Endothelial cell of hepatic sinusoid (primary cell): ENCODE results near the gene TCHP.
"Not testable (repeated sequence)": the region's sequence is repeated elsewhere in the genome, so short reads cannot be mapped to it uniquely, and the experiment has no call there.

Source experiments
- in situ Hi-C: cut with HindIII; loops from 2 replicates; pipeline ENCODE4 v1.10.0; 2017; ENCODE audit warnings: low sequenced_read_pairs

TCHP gene

DNA sequence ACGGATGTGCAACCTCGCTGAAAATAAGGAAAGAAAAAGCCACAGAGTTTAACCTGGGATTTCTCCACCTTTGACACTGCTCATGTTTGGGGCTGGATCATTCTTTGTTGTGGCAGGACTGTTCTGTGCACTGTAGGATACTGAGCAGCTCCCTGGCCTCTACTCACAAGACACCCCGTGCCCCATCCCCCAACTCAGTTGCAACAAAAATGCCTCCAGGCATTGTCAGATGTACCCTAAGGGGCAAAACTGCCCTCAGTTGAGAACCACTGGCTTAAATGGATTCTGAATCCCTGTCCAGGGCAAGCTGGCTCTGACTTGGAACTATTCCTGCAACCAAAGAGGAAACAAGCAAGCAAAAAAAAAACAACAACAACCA lies 21.8 kb upstream of the TCHP start:
- in situ Hi-C loops = loop anchor here (10.0 kb wide), 1 partner anchor 87 kb away; no protein-coding TSS in a partner anchor

DNA sequence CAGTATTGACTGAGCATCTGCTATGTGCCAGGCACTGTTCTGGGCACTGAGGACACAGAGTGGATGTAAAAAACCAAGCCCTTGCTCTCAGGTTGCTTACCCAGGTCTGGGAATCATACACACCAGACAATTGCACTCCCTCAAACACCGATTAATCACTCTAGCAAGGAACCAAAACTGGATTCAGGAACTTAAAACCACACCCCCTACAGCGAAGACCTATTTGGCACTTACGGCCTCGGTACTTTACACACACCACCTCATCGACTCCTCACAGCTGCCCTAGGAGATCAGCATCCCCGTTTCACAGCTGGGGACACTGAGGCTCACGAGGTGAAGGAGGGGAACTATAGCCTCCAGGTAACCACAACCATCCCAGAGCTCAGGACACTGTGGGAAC lies 21.3 kb upstream of the TCHP start:
- in situ Hi-C loops = loop anchor here (10.0 kb wide), 1 partner anchor 86 kb away; no protein-coding TSS in a partner anchor

DNA sequence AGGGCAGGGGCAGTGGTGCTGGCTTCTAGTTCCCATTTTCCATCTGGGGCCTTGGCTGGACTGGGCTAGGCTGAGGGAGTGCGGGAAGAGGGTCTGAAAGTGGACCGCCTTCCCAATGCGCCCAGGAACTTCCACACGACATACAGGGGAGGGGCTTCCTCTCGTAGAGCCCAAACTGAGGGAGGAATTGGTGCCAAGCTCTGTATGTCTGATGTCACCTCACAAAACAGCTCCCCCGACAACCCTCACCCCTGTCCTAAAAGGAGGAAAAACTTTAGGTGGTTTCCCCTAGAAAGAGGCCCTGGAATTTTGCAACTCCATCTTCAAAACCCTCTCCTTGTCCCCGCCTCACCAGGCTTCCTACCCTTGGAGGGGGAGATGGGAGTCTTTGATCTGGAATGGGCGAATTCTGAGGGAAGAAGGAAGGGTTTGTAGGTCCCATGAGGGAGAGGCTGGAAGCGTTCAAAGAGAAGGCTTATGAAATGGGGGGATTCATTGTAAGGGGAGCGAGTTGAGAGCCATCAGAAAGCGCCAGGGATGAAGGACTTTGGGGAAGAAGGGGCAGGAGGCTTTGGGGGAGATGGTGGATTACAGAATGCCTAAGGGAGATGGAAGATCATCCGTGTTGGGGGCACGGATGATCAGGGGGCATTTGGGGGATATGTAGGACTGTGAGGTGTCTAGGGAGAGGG lies 20.6 kb upstream of the TCHP start:
- in situ Hi-C loops = loop anchor here (10.0 kb wide), 1 partner anchor 85 kb away; no protein-coding TSS in a partner anchor

DNA sequence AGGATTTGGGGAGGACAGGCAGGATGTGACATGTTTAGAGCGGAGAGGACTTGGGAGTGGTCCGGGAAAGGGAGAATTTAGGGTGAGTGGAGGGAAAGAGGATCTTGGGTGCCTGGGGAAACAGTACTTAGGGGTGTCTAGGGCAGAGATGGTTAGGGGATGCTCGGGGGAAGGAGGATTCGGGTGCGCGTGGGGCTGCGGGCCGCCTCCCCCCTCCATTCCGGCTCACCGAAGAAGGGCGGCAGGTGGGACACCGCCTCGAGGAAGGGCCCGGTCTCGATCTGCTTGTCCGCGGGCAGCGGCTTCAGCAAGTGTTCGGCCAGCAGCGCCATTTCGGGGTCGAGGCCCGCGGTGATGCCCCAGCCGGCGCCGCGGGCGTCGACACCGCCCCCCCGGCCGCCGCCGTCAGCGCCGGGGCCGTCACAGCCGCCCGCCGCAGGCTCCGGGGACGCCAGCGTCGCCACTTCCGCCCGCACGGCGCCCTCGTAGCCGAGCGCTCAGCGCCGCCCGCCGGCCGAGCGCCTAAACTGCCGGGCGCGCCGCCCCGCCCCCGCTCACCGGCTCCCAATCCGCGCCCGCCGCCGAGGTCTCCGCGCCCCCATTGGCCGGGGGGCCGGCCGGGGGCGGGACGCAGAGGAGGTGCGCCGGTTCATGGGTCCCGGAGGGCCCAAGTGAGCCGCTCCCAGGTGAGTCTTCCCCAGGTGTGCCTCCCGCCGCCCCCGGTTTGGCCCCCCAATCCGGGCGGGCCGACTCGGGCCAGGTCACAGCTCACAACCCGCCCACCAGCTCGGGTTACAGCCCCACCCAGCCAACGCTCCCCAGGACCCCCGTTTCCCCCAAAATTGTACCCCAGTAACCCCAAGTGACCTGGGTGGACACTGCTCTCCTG lies 19.8 kb upstream of the TCHP start, which contains the start of gene GLTP:
TSS of gene GLTP (minus strand) at position 499 of the 889 bp plus-strand sequence. CDS start at position 332, 167 bp downstream.
- in situ Hi-C loops = no loop called here

DNA sequence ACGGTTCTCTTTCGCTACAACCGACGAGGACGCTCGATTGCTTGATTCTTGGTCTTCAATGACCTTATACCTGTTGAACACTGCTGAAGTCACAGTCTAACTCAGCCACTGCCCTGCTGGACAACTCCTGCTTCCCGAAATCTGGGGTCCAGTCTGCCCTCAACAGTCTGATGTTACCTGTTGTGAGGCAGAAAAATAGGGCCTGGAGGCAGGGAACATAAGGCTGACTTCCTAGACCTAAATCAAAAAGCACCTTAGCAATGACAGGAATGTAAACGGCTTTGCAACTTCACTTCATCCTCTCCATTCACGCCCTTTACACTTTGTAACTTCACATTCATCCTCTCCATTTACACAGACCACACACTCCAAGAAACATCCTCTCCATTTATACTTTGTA lies 19.1 kb upstream of the TCHP start:
- in situ Hi-C loops = no loop called here

DNA sequence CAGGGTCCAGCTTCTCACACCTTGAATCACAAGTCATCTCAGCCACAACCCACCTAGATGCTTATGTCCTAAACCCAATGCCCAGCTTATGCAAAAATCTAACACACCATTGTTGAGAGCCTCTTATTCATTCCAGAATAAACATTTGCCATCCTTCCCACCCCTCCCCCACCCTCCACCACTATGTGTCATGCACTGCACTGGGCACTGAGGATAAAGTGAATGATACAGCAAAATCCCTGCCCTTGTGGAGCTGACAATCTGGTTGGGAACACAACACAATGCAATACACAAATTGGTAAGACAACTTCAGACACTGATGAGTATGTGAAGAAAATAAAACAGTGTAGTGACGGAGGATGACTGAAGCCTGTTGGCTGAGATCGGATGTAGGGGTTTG lies 18.3 kb upstream of the TCHP start:
- in situ Hi-C loops = no loop called here

DNA sequence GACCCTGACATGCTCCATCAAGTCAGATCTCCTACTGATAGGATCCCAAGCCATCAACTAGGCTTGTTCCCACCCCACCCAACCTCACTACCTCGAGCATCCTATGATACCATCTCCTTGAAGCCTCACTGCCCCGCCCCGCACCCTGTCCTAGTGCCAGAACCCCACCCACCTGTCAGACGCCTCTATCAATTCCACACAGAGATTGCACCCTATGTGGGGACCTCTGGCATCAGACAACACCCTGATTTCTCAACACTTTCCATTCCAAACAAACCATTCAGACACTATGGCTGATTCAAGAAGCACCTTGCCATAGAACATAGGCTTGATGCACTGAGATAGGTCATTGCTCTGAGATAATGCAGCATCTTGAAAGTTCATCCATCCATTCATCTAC lies 16.6 kb upstream of the TCHP start:
- in situ Hi-C loops = no loop called here

DNA sequence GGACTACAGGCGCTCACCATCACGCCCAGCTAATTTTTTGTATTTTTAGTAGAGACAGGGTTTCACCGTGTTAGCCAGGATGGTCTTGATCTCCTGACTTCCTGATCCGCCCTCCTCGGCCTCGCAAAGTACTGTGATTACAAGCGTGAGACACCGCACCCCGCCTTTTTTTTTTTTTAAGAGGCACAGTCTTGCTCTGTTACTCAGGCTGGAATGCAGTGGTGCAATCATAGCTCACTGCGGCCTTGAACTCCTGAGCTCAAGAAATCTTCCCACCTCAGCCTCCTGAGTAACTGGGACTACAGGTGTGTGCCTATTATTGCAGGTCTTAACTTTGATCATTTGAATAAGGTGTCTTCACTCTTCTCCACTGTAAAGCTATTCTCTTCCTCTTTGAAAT lies 14.5 kb upstream of the TCHP start:
- in situ Hi-C loops = no loop called here

DNA sequence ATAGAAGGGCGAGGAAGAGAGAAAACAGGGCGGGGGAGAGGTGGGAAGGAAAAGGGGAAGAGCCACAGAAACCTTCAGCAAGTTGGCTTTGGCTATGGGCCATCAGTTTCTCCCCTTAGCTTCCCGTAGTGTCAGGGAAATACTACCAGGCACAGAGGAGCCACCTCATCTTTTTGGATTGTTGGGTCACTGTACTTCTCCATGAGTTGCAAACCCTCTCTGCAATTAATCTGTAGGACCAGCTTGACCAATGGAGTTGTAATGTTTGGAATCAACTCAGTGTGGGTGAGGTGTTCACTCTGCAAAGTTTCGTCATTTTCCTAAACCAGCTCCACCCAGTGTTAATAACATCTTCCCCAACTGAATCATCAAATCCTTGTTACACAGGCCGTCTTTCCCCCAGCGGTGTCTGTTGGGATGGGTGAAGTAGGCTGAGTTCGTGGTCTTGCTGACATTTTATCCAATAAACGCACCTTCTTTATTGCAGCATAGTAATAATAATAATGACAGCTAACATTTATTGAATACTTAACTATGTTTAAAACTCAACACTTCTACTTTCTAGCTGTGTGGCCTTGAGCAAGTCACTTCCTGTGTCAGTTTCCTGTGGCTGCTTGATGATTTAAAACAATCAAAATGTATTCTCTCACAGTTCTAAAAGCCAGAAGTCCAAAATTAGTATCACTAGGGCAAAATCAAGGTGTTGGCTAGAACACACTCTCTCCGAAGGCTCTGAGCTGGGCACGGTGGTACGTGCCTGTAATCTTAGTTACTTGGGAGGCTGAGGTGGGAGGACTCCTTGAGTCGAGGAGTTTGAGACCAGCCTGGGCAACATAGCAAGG lies 11.7 kb upstream of the TCHP start:
- in situ Hi-C loops = no loop called here

DNA sequence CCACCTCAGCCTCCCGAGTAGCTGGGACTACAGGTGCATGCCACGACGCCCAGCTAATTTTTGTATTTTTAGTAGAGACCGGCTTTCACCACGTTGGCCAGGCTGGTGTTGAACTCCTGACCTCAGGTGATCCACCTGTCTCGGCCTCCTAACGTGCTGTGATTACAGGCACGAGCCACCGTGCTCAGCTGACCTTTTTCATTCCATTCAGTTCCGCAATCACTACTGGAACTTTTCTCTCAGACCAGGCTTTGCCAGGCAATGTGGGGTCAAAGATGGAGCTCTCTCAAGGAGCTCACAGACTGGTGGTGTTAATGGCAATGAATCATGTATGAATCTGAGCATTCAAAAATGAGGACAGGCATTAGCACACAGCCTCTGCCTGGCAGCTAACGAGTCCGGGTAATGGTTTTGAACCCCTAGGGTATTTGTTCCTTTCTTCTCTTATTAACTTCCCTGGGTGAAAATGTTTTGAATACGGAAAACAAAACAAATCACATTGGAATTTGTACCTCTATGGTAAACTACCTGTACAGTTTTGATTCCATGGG lies 9.4 kb upstream of the TCHP start:
- in situ Hi-C loops = no loop called here

DNA sequence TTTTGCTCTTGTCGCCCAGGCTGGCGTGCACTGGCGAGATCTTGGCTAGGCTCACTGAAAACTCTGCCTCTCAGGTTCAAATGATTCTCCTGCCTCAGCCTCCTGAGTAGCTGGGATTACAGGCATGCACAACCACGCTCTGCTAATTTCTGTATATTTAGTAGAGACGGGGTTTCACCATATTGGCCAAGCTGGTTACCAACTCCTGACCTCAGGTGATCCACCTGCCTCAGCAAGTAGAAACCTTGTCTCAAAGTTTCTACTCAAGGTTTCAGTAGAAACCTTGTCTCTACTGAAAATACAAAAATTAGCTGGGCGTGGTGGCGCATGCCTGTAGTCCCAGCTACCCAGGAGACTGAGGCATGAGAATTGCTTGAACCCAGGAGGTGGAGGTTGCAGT lies 8.3 kb upstream of the TCHP start:
- in situ Hi-C loops = not testable (repeated sequence)

DNA sequence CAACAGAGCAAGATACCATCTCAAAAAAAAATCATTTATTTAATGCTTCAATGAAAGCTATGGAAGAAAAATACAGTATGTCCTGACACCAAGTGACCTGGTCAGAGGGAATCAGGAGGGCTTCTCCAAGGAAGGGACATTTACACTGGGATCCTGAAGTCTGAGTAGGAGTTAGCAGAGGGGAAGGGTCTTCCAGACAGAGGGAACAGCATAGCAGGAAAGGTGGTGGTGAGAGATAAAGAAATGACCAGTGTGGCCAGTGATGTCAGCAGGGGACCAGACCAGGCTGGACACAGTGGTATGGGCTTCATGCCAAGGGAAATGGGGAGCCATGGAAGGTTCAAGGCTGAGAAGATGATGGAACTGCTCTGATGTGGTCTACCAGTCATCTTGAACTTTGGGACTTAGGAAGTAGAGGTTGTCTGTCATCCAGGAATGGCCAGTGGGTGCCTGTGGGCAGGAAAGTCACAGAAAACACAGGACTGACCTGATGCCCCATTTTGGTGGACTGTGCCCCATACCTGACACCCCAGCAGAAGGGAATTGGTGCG lies 7.8 kb upstream of the TCHP start:
- in situ Hi-C loops = no loop called here

DNA sequence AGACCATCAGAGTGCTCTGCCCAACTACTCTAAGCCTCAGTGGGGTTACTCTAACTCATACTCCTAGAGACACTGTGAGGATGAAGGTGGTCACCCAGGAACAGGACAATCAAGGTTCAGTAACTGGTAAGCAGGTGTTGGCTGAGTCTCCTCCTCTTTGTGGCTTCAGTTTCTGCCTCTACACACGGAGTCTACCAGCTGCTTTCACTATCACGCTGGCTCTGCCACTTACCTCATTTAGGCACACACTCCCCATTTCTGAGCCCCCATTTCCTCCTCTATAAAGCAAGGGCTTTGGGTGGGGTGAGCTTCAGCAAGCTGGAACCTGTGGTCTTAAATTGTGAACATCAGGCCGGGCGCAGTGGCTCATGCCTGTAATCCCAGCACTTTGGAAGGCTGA lies 7.3 kb upstream of the TCHP start:
- in situ Hi-C loops = no loop called here

DNA sequence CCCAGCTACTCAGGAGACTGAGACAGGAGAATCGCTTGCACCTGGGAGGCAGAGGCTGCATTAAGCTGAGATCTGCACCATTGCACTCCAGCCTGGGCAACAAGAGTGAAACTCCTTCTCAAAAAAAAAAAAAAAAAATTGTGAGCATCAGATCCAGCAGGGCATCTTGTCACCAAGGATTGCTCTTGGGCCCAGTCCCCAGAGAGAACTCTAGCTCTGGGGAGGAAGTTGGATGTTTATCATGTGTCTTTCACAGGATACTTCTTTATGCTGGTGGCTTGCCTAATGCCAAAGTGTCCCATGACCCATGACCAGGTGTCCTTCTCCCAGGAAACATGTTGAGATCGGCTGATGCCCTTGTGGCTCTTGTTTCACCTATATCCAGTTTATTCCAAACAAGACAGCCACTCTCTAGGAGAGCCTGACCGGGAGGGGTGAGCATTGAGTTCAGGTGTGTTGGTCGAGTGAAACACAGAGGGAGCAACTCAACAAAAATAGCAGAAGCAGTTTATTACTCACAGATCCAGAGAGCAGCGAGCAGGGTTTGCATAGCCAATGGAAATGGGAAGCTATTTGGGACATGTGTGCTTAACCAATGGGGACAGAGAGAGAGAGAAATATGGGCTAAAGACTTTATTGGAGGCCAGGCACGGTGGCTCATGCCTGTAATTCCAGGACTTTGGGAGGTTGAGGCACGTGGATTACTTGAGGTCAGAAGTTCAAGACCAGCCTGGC lies 6.6 kb upstream of the TCHP start:
- in situ Hi-C loops = no loop called here

DNA sequence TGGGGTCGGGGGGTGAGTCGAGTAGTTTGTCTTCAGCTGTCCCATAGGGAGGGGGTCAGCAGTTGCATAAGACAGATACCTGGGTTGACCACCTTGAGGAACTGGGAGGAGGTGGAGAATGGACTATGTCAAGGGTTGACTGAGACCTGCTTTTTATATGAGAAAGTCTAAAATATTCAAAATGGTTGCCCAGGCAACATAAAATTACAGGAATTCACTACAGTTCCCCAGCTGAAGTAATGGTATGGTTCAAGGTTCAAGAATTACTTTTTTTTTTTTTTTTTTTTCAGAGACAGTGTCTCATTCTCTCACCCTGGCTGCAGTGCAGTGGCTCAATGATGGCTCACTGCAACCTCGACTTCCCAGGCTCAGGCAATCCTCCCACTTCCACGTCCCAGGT lies 5.1 kb upstream of the TCHP start:
- in situ Hi-C loops = no loop called here

DNA sequence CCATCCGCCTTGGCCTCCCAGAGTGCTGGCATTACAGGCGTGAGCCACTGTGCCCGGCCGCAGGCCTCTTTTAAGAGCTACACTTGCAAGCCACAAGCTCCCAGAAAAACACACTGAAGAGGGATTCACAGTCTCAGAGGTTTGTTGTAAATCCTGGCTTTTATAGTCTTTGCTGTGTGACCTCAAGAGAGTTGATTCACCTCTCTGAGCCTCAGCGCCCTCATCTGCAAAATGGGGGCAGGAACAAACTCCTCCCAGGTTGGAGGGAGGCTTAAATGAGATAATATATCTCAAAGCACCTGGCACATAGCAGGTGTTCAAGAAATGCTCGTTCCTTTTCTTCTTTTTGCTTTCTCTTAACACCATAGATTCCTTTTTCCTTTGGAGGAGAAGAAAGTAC lies 3.9 kb upstream of the TCHP start:
- in situ Hi-C loops = no loop called here

DNA sequence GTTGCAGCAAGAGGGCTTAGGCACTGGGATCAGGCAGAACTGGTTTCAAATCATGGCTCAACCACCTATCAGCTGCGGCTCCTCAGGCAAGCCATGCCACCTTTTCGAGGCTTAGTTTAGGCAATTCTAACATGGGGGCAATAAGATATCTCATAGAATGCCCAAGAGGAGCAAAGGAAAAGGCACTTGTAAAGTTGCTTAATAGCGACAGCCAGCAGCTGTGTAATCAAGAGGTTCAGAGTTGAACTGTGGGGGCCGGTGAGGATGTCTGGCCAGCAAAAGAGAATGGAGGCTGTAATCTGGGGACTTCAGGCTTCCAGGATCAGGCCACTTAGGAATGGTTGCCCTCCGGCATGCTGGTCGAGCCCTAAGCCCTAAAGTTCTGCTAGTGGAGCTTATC lies 3.0 kb upstream of the TCHP start:
- in situ Hi-C loops = no loop called here

DNA sequence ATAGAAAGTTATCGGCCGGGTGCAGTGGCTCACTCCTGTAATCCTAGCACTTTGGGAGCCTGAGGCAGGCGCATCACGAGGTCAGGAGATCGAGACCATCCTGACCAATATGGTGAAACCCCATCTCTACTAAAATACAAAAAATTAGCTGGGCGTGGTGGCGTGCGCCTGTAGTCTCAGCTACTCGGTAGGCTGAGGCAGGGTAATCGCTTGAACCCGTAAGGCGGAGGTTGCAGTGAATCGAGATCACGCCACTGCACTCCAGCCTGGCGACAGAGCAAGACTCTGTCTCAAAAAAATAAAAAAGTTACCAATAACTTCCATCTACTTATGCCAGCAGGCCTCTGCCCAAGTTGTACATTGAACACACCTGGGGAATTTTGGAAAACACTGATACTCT lies 729 bp upstream of the TCHP start:
- in situ Hi-C loops = not testable (repeated sequence)

DNA sequence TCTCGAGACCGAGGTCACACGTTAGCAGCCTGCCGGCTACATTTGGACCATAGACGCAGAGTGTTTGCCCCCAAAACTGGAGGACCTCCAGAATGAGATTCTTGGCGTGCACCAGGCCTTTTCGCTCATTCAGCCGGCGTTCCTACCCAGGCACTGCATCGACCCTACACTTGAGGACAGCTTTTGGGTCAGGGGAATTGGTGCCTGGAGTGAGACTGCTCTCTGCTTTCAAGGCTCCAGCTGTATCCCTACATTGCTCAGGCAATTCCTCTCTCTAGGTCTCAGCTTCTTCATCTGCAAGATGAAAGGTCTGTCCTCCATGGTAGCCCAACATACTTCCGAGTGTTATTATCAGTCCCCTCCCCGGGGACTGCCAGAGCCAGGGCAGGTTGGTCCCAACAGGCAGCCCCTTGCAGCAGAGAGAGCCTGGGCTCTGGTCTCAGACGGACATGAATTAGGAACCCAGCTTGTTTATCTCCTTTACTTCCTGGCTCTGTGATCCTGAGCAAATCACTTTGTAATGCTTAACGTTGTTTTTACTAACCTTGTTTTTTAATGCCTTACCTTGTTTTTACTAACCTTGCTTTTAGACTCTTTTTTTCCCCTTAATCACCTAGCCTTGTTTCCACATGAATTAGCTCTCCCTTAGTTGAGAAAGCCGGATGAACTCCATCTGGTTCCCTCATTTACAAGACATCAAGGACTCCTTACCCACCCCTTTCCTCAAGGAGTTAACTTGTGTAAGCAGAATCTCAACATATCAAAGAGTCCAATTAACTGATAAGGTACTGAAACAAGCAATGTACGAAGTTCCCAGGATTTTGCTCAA lies 892 bp downstream of the TCHP start:
- in situ Hi-C loops = no loop called here
